ENCODE data around the gene ZNRD2.
A peak's percentile ranks its signal among the peaks of the same experiment; 100 is the strongest.

The ZNRD2 gene

DNA sequence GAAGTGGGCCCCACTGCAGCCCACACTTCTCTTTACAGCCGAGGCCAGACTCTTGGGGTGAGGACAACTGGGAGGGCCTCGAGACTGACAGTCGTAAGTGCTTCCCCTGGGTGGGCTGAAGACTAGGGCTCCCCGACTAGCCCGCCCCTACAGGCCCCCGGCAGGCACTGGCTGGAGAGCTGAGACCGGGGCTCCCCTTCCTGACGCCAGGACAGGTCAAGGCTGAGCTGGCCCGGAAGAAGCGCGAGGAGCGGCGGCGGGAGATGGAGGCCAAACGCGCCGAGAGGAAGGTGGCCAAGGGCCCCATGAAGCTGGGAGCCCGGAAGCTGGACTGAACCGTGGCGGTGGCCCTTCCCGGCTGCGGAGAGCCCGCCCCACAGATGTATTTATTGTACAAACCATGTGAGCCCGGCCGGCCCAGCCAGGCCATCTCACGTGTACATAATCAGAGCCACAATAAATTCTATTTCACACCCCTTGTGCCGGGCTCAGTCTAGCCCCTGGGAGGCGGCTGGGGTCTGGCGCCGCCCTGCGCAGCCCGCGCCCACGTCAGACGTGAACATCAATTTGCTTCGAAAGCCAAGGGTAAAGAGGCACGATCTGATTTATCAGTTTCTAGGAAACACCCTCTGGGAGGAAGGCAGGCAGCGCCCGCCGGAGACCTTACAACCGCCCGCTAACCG, 31.9 kb upstream of the ZNRD2 start:
- no peak for DNase-seq (ENCODE audit: low spot score)

- DNase-seq (ENCODE audit: low spot score) = no peak
Observed at GRCh38 chr11:65538915-65539743, 31.1 kb upstream of the ZNRD2 start.

- no peak for DNase-seq (ENCODE audit: low spot score)
Observed at GRCh38 chr11:65539744-65540289, 30.5 kb upstream of the ZNRD2 start.

- DNase-seq (ENCODE audit: low spot score) = peak; percentile 80
Observed at GRCh38 chr11:65540290-65541092, 29.8 kb upstream of the ZNRD2 start.

DNA sequence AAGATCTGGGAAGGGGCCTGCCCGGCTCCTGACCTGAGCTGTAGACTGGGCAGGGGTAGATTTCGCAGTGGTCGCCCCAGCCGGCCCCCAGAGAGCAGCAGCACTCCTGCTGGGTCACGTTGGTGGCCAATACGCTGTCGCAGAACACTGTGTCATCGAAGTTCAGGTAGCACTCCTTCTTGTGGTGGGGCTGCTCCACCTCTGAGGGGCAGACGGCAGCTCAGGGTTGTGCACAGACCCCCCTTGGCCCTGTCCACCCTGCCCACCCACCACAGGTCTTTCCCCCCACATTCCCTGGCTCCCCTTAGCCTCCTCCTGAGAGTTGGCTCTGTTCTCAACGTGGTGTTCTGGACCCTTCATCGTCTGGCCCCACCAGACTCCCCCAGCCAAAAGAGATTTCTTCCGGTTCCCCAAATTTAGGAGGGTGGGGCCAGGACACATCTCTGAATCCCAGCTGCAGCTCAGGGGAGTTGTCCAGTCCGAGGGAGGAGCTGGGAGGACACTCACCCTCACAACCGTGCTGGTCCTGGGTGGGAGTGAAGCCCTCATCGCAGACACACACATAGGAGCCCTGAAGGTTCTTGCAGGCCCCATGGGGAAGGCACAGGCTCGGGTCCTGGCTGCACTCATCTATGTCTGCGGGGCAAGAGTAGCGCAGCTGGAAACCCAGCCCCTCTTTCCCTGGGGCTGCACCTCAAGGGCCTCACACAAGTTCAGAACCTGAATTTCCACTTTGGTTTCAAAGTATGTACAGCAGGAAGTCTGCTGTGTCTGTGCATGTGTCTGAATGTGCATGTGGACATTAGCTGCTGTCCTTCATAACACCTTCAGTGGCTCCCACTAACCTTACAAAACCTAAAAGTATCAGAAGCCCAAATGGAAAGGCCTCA, 28.9 kb upstream of the ZNRD2 start:
- no peak for DNase-seq (ENCODE audit: low spot score)

DNA sequence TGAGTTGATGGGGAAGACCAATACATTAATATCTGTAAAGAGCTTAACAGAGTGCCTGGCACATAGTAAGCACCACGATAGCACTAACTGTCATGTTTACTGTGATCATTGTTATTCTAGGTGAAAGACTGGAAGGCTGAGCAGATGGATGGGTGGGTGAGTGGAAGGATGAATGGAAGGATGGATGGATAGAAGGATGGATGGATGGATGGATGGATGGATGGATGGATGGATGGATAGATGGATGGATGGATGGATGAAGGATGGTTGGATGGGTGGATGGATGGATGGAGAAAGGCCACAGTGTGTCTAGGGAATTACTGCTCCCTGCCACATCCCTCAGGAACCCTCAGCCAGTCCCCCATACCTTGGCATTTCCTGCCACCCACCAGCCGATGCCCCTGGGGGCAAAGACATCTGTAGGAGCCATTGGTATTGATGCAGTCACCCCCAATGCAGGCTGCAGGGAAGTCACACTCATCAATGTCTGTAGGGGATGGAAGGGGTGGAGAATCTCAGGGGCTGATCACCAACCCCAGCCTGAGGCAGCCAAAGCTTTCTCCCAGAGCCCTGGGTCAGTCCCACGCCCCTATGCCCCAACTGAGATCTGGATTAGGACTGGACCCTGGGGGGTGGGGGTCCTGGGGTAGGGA, 27.4 kb upstream of the ZNRD2 start:
- DNase-seq (ENCODE audit: low spot score) = no peak

- no peak for DNase-seq (ENCODE audit: low spot score)
Observed at GRCh38 chr11:65545853-65546216, 24.4 kb upstream of the ZNRD2 start.

DNA sequence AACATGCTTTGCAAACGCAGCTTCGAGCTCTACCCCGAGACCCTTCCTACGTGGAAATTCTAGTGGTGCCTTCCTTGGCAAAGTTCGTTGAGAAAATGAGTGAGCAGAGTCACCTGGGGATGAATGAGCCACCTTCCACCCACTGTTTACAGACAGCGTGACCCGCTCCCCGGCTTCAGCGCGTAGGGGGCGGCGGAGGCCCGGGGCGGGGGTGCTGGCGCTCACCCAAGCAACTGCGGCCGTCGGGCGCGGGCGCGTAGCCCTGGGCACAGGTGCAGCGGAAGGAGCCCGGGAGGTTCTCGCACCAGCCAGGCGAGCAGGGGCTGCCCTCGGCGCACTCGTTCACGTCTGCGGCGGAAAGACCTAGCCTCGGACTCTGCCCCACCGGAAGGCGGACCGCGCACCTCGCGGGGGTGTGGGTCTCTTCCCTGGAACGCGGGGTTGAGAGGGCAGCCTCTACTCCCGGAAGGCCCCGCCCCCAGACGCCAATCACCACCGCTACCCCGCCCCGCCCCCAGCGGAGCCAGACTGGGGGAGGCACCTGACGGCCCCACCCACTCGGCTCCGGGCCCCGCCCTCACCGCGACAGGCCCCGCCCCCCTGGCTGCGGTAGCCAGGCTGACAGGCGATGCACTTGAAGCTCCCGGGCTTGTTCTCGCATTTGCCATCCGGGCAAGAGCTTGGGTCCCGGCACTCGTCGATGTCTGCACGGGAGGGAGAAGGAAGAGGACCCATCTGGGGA, 23.9 kb upstream of the ZNRD2 start:
- no peak for DNase-seq (ENCODE audit: low spot score)

- no peak for DNase-seq (ENCODE audit: low spot score)
Observed at GRCh38 chr11:65547446-65548125, 22.7 kb upstream of the ZNRD2 start.

DNA sequence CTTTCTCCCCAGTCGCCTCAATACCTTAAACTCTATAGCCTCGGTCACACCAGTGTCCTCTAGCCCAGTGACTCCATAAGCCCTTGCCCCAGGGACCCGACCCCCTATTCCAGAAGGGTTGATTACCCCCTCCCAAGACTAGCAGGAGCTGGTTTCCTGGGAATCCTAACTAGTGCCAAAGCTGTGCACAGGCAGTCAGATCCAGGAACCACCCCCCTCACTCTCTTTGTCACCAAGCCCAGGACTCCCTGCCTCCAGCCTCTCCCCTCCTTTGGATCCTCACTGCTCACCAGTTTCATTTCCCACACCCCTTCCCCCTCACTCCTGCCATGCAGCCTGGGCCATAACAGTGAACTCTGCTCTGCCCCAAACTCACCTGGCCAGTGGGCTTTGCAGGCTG, 21.9 kb upstream of the ZNRD2 start:
- no peak for DNase-seq (ENCODE audit: low spot score)

- no peak for DNase-seq (ENCODE audit: low spot score)
Observed at GRCh38 chr11:65549096-65549495, 21.2 kb upstream of the ZNRD2 start.

- no peak for DNase-seq (ENCODE audit: low spot score)
Observed at GRCh38 chr11:65551572-65552387, 18.5 kb upstream of the ZNRD2 start.

DNA sequence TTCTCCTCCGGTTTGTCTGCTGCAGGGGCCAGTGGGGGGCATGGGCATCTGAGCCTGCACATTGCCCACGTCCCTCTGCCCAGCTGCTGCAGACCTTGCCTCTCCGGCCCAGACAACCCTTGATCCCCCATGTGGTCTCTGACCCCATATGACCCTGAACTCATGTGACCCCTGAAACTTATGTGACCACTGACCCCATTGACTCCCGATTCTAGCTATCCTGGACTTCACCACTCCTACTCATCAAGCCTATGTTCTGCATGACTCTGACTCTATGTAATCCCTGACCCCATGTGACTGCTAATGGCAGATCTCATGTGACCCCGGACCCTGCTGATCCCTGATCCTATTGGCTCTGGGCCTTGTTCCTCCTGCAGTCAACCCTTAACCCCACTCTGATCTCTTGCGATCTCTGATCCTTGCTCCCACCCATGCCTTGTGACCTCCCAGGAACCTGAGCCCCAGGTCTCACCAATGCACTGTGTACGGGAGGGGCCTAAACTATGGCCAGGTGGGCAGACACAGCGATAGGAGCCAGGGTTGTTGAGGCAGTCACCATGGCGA, 17.8 kb upstream of the ZNRD2 start:
- no peak for DNase-seq (ENCODE audit: low spot score)

GRCh38 chr11:65553301-65554001, 16.8 kb upstream of the ZNRD2 start:
- no peak for DNase-seq (ENCODE audit: low spot score)

DNA sequence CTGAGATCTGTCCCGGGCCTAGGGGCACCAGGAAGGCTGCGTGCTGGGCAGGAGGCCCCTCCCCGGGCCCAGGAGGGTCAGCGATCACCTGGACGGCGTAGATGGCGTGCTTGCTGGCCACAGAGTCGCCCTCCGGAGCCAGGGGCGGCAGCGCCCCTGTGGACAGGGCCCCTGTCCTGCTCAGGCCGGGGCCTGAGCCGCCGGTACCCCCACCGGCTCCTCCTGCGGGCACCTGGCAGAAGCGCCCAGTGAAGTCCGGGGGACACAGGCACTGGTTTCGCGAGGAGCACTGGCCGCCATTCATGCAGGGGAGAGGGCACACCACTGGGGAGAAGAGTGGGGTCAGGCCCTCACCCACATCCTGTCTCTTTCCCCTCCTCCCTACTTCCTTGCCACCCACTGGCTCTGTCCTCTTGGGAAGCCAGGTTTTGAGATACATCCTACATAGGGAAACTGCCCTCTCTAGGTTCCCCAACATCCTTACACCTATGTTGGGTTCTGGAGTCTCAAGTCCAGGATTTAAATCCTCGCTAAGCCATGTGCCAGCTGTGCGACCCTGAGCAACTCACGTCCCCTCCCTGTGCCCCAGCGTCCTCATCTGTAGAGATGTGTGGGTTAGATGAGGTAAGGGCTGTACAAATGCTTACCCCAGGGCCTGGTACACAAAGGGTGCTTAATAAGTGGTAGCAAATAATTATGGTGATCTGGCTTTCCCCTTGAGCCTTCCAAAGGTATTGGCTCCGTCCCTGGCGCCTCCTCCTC, 16.0 kb upstream of the ZNRD2 start:
- no peak for DNase-seq (ENCODE audit: low spot score)

DNA sequence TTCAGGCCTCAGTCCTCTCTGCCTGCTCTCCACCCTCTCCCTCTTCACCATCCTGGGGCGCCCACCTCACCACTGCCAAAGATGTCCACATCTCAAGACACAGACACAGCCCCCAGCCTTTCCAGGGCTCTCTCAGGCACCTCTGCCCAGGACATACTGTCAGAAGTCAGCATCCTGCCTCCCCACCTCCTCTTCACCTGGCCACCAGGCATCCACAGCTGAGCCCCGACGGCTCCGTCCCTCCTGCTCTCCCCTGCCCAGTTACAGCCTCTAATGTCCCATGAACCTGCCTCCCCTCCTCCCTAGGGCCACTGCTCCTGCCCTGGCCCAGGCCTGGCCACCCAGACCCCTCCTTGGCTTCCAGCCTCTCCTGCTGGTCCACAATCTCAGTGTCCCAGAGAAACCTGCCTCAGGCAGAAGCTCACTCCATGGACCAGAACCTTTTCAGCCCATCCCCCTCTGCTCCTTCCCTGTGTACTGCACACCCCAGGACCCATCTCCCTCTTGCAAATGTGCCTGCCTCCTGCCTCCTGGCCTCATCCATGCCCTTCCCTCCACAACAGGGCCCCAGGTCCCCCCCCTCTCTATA, 15.3 kb upstream of the ZNRD2 start:
- DNase-seq (ENCODE audit: low spot score) = no peak

Data from kidney capillary endothelial cell (primary cell).